ENCODE measurements around the gene NATD1.

- TF ChIP-seq POLR2AphosphoS5 (IDR thresholded peaks at IDR 0.05; ENCODE audit: low read depth, low read length), result no peak
- no peak for TF ChIP-seq CEBPB (IDR thresholded peaks at IDR 0.05; ENCODE audit: low read depth)
These were observed 60.2 kb downstream of the NATD1 start for GRCh38 chr17:21193031-21193430.
